Jurkat, Clone E6-1 (cell line): ENCODE data around the gene CRABP2.

Experiments
- DNase-seq: peaks from one replicate; pipeline ENCODE4 v3.0.0-alpha.2; 2011; ENCODE audit warnings: low read depth, low spot score
- H3K4me3 ChIP-seq: 2 replicates; pipeline ENCODE4 v1.5.1; 2011; ENCODE audit warnings: mild to moderate bottlenecking, low read length, control low read depth, moderate library complexity

CRABP2 gene

DNA sequence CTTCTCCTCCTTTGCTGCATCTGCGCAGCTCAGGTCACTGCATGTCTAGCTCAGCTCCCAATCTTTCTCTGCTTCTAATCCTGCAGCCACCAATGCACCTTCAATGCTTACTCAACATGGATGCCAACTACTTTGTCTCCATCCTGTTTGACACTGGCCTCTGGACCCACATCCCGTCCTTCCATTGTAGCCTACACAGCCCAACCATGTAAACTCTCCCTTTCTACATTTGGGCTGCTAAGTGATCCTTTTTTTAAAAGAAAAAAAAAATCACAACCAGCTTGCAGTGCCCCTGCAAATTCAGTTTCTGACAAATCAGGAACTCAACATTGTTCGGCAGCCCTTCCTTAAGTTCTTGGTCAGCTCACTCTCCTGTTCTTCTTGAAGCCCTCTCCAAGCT, 9.4 kb upstream of the CRABP2 start:
- no peak for DNase-seq
- no peak overlapping the region for H3K4me3 ChIP-seq

DNA sequence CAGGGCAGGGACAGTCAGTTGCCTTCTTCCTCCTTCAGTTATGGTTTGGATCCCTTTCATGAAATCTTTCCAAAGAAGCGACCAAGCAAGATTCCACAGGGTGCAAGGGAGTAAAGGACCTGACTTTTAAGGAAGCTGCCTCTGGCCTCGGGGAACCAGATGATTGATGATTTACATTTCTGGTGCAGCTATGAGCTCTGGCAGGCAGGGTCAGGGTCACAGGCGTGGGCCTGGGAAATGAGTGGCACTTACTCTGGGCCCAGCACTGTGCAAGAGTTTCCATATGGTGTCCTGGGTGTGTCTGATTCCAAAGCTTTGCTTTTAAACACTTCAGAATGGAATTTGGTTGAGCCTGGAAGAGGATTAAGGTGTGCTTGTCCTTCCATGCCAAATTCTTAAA, 7.2 kb upstream of the CRABP2 start:
- DNase-seq, result no peak
- no peak overlapping the region for H3K4me3 ChIP-seq

DNA sequence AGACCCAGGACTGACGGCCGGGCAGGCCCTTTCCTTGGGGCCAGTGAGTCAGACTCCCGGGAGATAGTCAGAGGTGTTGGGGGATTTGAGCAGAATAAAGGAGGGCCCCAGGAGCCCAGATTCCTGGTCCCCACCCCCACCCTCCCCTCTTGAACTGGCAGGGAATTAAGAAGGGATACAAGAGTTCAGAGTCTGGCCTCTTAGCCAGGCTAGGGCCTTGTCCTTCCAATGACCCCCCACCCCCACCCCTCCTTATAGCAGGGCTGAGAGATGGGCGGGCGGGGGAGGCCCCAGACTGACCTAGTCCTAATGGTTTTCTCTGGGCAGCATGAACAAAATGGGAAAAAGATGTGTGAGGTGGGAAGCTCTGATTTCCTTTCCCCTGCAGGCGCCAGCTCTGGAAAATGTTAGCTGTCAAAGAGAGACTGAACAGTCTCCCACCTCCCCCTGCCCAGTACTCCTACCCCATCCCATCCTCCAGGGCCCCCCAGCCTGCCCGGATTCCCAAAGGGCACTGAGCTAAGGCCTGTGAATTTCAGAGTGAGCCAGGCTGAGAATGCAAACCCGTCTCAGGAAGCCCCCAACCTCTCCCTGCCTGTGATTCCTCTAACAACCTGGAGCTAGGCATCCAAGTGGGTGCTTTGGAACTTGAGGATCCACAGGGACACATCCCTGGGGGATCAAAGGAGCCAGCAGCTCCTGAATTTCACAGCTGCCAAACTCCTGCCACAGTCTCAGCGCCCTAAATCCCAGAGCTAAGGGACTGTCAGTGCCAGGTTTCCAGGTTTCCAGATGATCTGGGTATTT, 5.8 kb upstream of the CRABP2 start:
- no peak for DNase-seq

DNA sequence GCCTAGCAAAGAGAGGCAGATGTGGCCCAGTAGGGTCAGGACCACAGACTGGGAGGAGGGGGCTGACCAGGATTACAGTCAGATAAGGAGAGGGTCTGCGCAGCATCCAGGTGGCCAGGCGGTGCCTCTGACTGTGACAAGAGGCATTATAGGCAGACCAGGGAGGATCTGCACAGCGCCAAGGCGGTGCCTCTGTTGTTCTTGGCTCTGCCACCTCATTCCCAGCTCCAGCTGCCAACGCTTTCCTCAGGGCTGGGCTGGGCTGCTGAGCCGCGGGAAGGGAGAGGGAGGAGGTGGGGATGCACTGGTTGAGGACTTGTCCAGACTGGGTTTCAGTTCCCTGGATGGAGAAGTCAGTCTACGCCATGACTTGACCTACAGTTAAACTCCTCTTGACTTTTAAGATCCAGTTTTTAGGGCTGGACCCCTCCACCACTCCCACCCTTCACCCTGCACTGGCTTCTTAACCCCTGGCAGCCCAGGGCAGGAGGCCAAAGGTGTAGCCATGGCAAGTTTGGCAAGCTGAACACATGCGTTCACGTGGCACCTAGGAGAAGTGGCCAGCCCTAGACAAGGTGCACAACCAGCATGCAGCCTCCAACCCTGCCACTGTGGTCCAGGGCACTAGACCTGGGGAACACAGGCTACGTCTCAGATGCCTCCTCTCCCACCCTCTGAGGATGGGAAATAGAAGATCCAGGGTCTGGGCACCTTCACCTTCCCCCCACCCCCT, 4.5 kb upstream of the CRABP2 start:
- DNase-seq, result no peak
- H3K4me3 ChIP-seq, result no peak overlapping the region

More for the DNA sequence above, 5.8 kb upstream of the CRABP2 start:
- no peak overlapping the region for H3K4me3 ChIP-seq

DNA sequence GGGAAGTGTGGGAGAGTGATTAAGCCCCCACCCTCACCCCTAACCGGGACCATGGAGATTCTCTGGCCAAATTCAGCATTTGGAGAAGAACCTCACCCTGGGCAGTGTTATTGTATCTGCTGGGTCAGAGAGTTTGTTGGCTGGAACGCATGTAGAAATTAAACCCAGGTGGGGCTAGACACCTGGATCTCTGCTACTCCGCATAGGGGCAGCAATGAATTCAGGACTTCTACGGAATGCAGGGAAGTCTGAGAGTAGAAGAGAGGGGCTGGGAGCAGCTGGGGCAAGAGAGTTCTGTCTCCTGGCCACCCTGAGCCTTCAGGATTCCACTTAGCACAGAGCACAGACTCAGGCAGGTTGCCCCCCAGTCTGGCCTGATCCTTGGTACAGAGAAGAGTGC, 3.6 kb upstream of the CRABP2 start:
- DNase-seq, result no peak
- H3K4me3 ChIP-seq, result no peak overlapping the region

DNA sequence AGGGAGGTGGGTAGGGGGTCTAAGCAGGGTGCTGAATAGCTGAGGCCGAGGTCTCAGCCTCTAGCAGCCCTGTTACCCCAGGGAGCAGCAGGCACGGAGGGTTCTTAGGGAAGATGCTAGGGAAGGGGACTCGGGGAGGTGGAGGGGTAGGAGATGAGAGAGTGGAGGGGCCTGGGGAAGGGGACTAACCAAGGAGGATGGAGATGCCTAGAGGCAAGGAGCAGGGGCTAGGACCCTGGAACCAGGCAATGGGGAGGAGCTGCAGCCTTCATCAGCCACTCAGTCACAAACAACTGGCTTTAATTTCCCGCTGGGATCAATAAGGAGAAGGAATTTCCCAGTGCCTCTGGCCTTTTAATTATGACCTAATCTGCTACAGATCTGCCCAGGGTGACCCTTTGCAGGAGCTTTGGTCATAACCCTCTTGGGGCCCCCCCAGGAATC, 2.9 kb upstream of the CRABP2 start:
- no peak for DNase-seq
- no peak overlapping the region for H3K4me3 ChIP-seq

DNA sequence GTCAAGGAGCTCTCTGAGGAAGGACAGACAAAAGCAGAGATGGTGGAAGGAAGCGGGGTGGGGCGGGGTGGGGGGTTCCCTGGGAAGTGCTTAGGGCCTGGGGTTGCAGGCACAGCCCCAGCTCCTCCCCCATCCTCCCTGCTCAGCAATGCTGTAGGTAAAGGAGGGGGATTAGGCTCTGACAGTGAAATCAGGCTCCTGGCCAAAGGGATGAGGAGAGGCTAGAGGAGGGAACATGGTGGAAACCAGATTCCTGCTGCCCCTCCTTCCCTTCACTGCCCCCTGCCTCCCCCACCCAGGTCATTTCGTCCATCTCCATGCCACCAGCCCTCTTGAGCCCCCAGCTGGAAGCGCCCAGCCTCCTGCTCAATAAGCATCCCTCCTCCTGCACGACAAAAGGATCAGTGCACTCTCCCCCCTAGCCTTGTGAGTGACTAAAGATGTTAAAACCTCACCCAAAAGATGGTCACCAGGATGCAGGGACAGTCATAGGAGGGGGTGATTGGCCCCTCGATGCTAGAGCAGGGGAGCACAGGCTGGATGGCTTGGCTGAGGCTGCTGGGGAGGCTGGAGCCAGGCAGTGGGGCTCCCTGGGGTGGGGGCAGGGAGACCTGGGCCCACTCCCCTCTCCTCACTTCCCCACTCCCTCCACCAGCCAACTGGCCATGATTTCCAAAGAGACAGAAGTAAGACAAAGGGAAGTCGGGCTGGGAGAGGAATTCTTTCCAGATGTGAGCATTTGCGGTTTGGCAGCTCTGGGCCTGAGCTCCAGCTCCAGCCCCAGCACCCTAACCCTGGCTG, 2.2 kb upstream of the CRABP2 start:
- DNase-seq, result no peak
- no peak overlapping the region for H3K4me3 ChIP-seq

DNA sequence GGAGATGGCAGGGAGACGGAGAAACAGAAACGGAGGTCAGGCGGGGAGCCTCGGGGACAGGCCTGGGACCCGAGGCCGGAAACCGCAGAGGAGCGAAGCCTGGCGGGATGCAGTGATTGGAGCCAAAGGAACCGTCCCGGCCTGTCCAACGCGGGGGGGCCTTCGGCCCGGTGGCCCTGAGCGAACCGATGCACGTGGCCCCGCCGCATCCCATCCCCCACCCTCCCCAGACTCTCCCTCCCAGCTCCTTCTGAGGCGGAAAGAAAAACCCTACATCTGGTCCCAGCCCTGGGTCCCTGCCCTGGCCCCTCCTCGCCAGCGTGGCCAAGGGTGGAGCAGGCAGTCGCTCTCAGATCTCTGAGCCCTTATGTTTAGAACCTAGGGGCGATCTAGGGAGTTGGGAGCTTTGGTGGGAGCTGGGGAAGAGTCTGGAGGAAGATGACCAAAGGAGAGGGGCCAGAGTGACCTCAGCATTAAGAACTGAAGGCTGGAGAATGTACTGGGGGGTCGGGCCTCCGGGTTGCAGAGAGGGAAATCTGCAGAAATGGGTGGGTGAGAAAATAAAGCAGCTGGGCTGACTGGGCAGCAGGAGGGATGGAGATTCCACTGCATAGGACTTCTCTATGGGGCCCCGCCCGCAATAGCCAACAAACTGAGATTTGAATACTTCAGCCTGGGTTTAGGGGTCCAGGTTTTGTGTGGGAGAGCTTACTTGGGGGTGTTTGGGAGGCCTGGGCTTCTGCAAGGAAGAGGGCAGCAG, 1.5 kb upstream of the CRABP2 start:
- H3K4me3 ChIP-seq, result peak overlapping the region; percentile 57
- DNase-seq, result no peak

DNA sequence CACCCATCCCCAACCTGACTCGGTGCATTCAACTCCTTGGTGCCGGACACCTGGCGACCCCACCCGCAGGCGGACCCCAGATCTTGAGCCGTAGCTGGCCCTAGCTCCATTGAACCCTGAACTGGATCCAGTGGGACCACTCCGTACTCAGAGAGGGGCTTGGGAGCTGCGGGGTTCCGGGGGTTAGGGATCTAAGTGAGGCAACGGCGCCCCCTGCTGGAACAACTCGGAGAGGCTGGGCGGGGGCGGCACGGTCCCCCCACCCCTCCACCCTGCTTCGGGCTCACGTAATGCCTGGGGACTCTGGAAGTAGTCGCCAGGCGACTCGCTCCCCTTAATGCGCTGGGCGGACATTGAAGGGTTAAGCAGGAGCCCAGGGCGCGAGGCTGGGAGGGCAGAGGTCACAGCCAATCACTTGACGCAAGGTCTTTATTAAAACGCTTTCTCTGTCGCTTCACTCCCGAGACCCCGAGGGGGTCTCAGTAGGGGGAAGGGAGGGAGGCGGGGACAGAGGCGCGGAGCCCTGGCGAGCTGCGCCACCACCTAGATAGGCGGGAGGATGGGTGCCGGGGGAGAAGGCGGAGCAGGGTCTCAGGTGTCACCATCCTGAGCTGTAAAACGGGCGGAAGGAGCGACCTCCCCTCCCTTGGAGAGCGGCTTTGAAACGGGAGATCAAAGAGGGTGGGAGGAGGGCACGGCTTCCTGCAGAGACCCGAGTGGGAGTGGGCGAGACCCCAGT, 704 bp upstream of the CRABP2 start:
- H3K4me3 ChIP-seq, result peak overlapping the region; percentile 57
- DNase-seq, result peak; percentile 51

DNA sequence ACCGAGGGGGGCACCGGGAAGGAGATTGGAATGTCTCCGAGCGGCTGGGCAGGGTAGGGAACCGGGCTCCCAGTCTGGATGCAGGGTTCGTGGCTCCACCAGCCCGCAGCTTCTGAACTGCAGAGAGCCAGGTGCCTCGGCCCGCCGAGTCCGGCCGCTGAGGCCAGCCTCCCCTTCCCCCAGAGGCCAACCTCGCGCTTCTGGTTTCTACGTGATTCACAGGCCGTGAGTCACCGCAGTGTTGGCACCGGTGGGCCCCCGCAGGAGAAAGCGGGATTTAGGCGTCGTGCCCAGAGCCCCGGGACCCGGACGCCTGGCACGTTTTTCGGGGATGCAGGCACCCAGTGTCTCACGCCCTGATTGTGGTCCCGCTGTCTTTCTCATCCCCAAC, 458 bp downstream of the CRABP2 start:
- H3K4me3 ChIP-seq, result no peak overlapping the region
- no peak for DNase-seq

DNA sequence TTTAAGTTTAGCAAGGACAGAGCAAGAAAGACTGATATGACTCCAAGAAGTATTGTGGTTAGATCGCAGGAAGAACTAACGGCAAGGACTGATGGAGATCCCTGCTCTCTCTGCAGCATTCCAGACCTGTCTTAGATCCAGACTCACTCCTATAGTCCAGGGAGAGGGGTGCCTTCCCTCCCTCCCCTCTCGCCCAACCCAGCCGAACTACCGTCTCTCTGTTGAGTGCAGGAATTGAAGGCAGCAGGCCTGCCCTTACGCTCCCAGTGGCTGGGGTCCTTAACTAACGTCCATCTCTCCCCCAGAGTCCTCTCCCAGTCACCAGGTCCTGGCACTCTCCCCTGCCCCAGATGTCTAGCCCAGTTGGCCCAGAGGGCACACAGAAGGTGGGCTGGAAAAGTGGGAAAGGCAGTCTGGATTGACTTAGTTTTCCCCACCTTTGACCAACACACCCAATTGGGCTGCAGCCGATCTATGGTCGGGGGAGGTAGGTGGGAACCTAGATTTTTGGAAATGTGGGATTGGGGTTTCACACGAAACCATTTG, 1.1 kb downstream of the CRABP2 start:
- no peak for DNase-seq
- no peak overlapping the region for H3K4me3 ChIP-seq

DNA sequence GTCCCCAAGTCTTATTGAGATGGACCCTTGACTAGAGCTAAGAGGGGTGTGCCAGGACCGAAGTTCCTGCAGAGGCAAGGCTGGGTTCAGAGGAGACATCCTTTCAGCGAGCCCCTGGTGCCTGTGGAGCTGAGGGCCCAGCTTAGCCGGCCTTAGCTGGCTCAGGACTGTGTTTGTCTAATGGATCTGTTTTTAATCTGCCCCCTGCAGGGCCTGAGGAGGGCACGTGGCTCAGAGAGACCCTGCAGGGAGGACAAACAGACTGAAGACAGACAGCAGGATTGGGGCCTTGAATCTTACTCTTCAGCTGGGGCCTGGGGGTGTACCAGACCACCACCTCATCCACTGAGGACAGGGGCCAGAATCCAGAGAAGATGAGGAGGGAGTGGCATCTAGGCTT, 1.6 kb downstream of the CRABP2 start:
- DNase-seq, result no peak
- H3K4me3 ChIP-seq, result no peak overlapping the region

DNA sequence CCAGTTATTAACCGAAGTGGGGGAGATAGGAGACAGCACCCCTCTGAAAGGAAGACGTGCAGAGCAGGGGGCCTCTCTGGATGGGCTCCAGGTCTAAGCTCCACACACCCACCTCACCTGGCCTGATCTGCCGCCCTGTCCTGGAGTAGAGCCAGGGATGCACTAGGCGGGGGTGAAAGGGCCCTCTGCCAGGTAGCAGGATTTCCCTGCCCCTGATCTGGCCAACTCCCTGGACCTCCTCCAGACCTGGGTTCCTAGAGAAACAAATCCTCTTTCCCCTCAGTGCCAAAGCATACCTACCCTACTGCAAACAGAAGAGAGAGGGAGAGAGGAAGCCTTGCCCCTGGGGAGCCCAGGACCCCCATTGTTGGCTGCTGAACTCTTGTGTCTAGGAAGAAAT, 2.0 kb downstream of the CRABP2 start:
- no peak for DNase-seq
- H3K4me3 ChIP-seq, result no peak overlapping the region

DNA sequence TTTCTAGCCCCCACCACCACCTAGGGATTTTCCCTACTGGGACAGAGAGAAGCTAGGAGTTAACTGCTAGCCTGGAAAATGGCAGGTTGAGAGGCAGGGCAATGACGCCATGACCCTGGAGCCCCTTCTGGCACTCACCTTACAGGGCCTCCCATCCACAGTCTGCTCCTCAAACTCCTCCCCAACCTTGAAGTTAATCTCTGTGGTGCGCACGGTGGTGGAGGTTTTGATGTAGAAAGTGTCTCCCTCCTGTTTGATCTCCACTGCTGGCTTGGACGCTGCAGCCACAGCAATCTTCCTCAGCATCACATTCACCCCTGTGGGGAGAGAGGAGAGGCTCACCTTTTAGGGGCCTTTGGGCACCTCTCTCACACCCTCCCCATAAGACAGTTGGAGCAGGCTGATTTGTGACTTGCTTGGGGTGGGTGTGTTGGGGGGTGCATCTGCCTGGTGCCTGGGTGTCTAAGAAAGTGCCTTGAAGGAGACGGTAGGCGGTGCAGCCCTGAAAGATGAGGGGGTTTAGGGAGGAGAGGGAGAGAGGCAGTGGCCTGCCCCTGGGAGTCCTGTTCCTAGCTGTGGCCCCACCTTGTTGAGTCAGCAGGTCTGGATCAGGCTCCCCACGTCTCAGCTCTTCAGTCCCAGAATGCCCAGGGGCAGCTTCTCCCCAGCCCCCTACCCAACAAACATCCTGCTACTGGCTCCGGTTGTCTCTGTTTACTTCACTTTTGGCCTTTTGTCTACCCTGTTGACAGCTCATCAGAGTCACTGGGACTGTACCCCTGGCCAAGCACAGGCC, 4.4 kb downstream of the CRABP2 start:
- no peak overlapping the region for H3K4me3 ChIP-seq
- peak; percentile 72 for DNase-seq

DNA sequence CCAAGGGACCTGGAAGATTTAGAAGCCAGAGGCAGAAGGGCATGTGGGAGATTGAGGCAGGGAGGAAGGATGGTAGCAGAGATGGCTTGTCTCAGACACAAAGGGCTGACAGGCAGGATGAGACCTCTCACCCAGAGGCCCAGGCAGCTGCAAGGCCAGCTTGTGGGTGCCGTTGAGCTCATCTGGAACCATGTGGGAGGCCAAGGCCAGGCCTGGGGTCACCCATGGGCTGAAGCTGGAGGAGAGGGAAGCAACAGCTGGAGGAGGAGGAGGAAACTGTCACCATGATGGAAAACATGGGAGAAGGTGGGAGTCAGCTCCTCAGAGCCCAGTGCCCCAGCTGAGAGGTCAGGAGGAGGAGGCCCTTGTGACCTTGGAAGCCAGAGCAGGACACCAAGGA, 6.4 kb downstream of the CRABP2 start:
- no peak overlapping the region for H3K4me3 ChIP-seq
- no peak for DNase-seq

DNA sequence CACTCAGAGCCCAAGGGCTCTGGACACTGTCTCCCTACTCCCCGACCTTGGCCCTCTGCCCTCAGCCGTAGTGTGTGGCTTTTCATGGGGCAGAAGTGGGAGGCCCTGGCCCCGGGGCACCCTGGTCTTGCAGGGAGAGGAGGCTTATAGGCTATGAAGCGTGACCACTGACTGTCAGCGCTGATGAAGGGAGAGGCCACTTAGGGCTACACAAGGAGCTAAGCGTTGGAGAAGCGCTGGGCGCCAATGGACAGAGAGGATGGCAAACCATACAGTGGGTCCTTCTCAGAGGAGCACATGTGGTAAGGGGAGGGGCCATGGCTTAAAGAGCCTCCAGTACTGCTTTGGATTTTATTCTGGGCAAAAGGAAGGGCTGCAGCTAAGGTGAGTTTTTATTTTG, 7.9 kb downstream of the CRABP2 start:
- no peak overlapping the region for H3K4me3 ChIP-seq
- DNase-seq, result no peak

DNA sequence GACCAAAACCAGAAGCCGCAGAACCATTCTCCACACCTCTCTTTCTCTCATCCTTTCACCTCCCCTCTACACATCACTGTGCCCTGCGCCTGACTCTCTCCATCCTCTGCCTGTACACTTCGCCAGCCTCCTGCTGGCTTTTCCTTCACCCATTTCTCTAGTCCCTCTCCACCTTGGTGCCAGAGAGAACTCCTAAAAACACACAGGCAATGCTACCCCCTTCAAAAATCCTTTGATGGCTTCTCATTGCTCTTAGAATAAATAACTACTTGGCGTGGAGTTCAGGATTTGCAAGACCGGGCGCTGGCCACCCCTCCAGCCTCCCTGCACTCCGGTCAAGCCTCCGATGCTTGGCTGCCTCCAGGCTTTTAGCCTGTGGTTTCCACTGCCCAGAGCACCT, 8.6 kb downstream of the CRABP2 start:
- no peak for DNase-seq
- no peak overlapping the region for H3K4me3 ChIP-seq

DNA sequence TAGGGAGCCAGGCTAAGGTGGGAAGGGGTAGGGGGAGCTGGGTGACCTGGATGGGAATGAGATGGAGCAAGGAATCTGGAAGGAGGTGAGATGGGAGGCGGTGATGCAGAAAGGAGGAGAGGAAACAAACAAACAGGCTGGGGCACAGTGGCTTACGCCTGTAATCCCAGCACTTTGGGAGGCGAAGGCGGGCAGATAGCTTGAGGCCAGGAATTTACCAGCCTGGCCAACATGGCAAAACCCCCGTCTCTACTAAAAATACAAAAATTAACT, 10.8 kb downstream of the CRABP2 start:
- H3K4me3 ChIP-seq, result no peak overlapping the region
- no peak for DNase-seq
